IPS-18c (cell line): ENCODE data around the gene DPH2.

Experiments
- H3K4me3 ChIP-seq: 2 replicates; pipeline ENCODE4 v1.7.0; 2013; ENCODE audit warnings: low read depth, mild to moderate bottlenecking, low read length, moderate library complexity; ENCODE audit not compliant: insufficient read depth
- H3K9me3 ChIP-seq: one replicate; pipeline ENCODE4 v1.6.1; 2013; ENCODE audit warnings: mild to moderate bottlenecking, low read length, moderate library complexity; ENCODE audit not compliant: control insufficient read depth, insufficient read depth

The DPH2 gene

DNA sequence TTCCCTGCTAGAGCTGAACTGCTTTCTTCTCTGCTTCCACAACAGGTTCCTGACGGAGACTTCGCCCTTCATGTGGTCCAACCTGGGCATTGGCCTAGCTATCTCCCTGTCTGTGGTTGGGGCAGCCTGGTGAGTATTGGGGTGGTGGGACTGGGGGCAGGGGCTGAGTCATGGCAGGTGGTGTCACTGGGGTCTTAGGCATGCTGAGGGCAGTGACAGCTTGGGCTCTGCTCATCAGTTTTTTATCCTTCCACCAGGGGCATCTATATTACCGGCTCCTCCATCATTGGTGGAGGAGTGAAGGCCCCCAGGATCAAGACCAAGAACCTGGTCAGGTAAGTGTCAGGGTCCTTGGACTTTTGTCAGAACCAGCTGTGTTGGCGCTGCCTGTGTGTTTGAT is 6.2 kb downstream of the DPH2 start:
- Histone ChIP-seq H3K4me3 (peak overlapping the region; percentile 94), H3K9me3 (peaks cover 3% of the 10 kb centered on the region)

GRCh38 chr1:43976890-43977289 is 7.1 kb downstream of the DPH2 start:
- H3K9me3 ChIP-seq = peaks cover 3% of the 10 kb centered on the region
- H3K4me3 ChIP-seq = no peak overlapping the region

DNA sequence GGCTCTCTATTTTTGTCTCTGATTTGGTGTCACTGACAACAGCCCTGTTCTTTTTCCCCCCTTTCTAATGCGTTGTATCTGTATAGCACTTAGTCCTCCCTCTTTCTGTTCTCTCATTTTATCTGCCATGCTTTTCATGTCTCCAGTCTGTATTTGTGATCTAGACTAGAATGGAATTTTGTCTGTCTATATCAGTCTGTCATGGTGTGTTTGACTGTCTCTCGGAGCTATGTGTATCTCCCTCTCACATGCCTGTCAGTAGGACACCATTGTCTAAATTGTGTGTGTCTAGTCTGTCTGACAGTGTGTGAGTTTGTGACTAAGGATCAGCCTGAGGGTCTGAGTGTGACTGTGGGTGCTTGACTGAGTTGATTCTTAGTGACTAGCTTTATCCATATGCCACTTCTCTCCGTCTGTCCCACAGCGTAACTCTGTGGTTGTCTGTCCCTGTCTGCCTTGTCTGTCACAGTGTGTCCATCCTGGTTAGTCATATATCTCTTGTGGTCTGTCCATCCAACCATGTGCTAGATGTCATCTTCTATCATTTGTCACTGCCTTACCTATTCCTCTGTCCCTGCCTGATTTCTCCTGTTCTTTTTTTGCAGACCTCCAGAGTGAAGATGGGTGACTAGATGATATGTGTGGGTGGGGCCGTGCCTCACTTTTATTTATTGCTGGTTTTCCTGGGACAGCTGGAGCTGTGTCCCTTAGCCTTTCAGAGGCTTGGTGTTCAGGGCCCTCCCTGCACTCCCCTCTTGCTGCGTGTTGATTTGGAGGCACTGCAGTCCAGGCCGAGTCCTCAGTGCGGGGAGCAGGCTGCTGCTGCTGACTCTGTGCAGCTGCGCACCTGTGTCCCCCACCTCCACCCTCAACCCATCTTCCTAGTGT is 7.8 kb downstream of the DPH2 start:
- peaks cover 3% of the 10 kb centered on the region for H3K9me3 ChIP-seq
- H3K4me3 ChIP-seq = 0 out of 2 replicates have a peak overlapping the region, but pooled peaks have one; percentile 89

DNA sequence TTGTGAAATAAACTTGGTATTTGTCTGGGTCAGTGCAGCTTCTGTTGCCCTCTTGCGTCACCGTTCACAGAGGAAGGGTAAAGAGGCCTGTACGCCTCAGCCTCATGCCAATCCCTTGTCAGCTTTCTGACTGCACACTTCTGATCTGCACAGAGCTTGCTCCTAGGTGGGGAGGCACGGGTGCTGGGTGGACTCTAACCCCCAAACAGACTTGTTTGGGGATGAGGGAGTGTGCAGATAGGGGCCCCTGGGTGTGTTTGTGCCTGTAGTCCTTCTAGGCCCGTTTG is 8.4 kb downstream of the DPH2 start:
- Histone ChIP-seq H3K4me3 (peak overlapping the region; percentile 89; the same call in 1 of the 2 replicates), H3K9me3 (peaks cover 3% of the 10 kb centered on the region)

DNA sequence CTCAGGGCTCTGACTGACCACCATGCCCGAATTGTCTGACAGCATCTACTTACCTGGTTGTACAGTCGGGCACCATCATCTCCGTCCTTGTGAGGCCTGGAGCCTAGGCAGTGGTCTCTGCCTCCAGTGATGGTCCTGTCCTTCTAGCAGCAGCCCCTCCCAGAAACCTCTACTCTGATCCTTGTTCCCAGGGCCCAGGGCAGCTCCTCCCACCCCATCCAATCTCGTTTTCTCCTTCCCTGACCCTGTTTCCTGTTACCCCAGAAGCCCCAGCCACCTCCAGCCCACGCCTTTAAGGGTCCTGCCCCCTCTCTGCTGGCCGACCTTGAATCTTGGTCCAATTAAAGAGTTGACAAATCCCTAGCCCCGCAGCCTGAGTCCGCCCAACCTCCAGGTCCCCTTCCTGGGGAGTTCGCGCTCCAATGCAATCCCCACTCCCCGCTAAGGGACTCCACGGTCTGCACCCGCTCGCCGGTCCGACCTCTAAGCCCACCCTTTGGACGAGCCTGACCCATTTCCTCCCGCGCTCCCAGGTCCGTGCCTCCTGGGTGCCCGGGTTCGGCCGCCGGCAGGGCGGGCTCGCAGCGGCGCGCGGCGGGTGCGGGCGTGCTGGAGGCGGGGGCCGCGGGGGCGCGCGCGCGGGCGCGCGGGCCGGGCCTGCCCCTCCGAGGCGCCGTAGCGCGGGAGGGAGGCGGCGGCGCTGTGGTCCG is 8.9 kb downstream of the DPH2 start, which contains the start of gene B4GALT2:
TSS of gene B4GALT2 (plus strand) at position 660 of the 710 bp plus-strand sequence. CDS start 1,951 bp downstream, outside the sequence.
- H3K9me3 ChIP-seq = peaks cover 3% of the 10 kb centered on the region
- peak within 1 kb of the TSS; percentile 89 for H3K4me3 ChIP-seq

GRCh38 chr1:43979261-43979527 is 9.4 kb downstream of the DPH2 start:
- Histone ChIP-seq H3K9me3 (peaks cover 3% of the 10 kb centered on the region), H3K4me3 (peak overlapping the region; percentile 65)

DNA sequence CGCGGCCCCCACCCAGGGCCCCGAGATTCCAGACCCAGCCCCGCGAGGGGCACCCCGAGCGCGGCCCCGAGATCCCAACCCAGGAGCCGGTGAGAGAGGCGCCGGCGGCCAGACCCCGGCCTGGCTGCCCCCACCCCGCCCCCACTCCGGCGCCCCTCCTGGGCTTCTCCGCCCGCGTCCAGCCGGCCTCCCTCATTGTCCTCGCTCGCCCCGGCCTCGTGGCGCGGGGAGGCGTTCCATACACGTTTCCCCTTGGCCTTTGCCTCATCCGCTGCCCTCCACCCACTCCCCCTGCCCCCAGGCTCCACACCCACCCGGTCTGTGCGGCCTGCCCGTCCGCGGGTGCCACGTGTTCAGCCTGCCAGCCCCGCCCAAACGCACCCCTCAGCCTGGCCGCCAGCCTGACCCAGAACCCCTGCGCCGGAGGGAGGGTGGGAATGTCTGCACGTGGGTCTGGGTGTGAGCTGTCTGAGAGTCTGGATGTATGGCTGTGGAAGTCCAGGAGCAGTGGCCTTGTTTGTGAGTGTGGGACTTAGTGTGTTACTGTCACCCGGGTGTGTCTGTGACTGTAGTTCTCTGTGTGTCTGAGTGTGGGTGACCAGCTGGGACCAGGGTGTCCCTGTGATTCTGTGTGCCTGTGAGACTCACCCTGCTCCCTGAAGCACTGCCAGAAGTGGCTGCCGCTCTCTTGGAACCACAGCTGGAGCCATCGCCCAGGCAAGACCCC is 9.9 kb downstream of the DPH2 start:
- H3K4me3 ChIP-seq = peak overlapping the region; percentile 65
- peaks cover 3% of the 10 kb centered on the region for H3K9me3 ChIP-seq

- Histone ChIP-seq H3K4me3 (peak overlapping the region; percentile 65), H3K9me3 (no peaks in the 10 kb centered on the region)
Measured at GRCh38 chr1:43980255-43981134, 10.7 kb downstream of the DPH2 start.

GRCh38 chr1:43981135-43981491 is 11.3 kb downstream of the DPH2 start:
- Histone ChIP-seq H3K9me3 (no peaks in the 10 kb centered on the region), H3K4me3 (no peak overlapping the region)

GRCh38 chr1:43981636-43982035 is 11.8 kb downstream of the DPH2 start:
- no peaks in the 10 kb centered on the region for H3K9me3 ChIP-seq
- no peak overlapping the region for H3K4me3 ChIP-seq

GRCh38 chr1:43982241-43982640 is 12.4 kb downstream of the DPH2 start:
- no peak overlapping the region for H3K4me3 ChIP-seq

DNA sequence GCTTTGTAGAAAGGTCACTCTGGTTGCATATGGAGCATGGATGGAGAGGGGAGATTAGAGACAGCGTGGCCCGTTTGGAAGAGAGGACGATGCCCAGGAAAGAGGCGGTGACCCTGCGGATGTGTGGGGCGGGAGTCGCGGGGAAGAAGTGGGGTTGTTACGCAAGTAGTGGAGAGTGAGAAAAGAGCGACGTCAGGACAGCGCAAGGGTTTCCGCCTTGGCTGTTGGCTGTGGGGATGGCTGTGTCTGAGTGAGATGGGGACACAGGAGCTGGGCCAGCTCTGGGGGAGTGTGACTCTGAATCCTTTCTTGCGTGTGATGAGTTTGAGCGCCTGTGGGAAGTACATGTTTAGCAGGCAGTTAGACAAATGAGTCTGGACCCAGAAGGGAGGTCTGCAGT is 13.0 kb downstream of the DPH2 start:
- Histone ChIP-seq H3K9me3 (no peaks in the 10 kb centered on the region), H3K4me3 (no peak overlapping the region)

More at GRCh38 chr1:43982241-43982640, 12.4 kb downstream of the DPH2 start:
- no peaks in the 10 kb centered on the region for H3K9me3 ChIP-seq

- H3K9me3 ChIP-seq = no peaks in the 10 kb centered on the region
- H3K4me3 ChIP-seq = no peak overlapping the region
Measured at GRCh38 chr1:43983253-43983899, 13.6 kb downstream of the DPH2 start.

DNA sequence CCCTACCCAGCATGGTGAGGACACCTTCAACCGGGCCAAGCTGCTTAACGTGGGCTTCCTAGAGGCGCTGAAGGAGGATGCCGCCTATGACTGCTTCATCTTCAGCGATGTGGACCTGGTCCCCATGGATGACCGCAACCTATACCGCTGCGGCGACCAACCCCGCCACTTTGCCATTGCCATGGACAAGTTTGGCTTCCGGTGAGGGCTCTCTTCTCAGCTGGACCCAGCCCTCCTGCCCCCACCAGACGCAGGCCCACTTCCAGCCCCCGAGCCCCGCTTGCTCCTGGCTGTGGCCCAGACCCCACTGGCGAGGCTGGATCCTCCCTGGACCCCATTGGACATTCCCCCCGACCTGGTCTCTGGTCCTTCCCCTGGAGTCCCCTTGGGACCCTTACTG is 15.0 kb downstream of the DPH2 start:
- no peaks in the 10 kb centered on the region for H3K9me3 ChIP-seq

GRCh38 chr1:43985984-43986595 is 16.3 kb downstream of the DPH2 start:
- Histone ChIP-seq H3K9me3 (no peaks in the 10 kb centered on the region), H3K4me3 (no peak overlapping the region)

More for the DNA sequence above, 15.0 kb downstream of the DPH2 start:
- no peak overlapping the region for H3K4me3 ChIP-seq

DNA sequence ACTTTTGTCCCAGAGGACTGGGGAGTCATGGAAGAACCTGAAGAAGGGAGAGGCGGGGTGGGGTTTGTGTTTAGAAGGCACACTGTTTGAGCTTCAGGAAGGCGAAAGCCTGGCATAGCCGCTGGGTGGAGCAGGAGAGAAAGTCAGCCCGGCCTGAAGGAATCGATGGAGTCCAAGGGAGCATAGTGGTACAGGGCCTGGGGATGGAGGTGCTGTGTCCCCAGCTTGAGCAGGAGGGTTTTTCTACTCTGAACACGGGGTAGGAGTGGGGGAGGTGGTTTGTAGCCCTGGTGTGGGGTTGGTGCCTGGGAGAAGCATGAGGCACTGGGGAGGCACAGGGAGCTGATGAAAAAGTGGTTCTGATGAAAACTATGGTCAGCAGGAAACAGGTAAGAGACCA is 16.9 kb downstream of the DPH2 start:
- H3K4me3 ChIP-seq = no peak overlapping the region
- H3K9me3 ChIP-seq = no peaks in the 10 kb centered on the region
